Activated naive CD4-positive, alpha-beta T cell treated with anti-CD3 and anti-CD28 coated beads for 36 hours (primary cell): ENCODE measurements around the gene CPN1. TPM values are rescaled to one million over a fixed set of nuclear protein-coding genes. Genes with fewer than 3 reads are reported as not detected.

Source experiments
- CTCF ChIA-PET: fragments of 350-600 bp; sonication (Branson Sonifier 250); formaldehyde crosslinking; loops from one replicate; lab custom pipeline; 2021; ENCODE audit warnings: antibody characterized with exemption; lab: Charles Lee
- DNase-seq: peaks from one replicate; pipeline ENCODE4 v3.0.0-alpha.2; 2020
- H3K27ac Mint-ChIP-seq: one replicate; pipeline ENCODE4 v1.8.0; 2021; ENCODE audit warnings: mild to moderate bottlenecking, mixed read lengths
- H3K27me3 Mint-ChIP-seq: one replicate; pipeline ENCODE4 v1.8.0; 2021; ENCODE audit warnings: low read depth, mixed read lengths
- H3K36me3 Mint-ChIP-seq: one replicate; pipeline ENCODE4 v1.8.0; 2021; ENCODE audit warnings: low read depth, mixed read lengths
- H3K4me1 Mint-ChIP-seq: one replicate; pipeline ENCODE4 v1.8.0; 2021; ENCODE audit warnings: low read depth, mixed read lengths
- H3K4me3 Mint-ChIP-seq: one replicate; pipeline ENCODE4 v1.8.0; 2021; ENCODE audit warnings: mild to moderate bottlenecking, moderate library complexity, mixed read lengths
- H3K9me3 Mint-ChIP-seq: one replicate; pipeline ENCODE4 v1.8.0; 2021; ENCODE audit warnings: mixed read lengths
- intact Hi-C: fragments of 100-400 bp; cut with micrococcal nuclease; formaldehyde crosslinking; loops from one replicate; pipeline ENCODE4 v1.15.1; 2023
- total RNA-seq, 2 experiments: library from RNA; stranded (reverse); gene quantifications; one replicate each; pipeline ENCODE4 v1.2.3, GENCODE V29; 2021

CPN1 gene
- total RNA-seq, 2 experiments from 2014 or later, result not detected

DNA sequence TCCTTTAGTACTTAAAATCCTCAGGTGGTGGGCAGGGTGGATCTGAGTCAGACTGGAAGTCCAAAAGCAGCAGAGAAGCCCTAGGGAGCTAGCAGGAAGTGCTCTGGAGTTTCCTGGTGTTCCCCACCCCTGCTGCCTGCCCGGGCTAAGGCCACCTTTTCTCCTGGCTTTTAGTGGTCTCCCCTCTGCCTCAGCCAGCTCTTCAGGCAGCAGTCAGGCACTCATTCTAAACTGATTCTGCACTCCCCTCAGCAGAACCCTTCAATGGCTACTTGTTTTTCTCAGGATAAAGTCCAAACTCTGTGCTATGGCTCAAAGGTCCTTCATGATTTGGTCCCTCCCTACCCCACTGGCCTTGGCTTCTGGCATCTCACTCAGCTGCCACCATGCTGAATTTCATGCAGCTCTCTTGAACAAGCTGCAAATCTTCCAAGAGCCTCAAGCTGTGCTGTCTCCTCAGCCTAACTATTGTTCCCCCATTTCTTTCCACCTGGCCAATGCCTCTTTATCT, 43.1 kb downstream of the CPN1 start:
- no peaks in the 10 kb centered on the region for H3K27me3 Mint-ChIP-seq
- H3K4me3 Mint-ChIP-seq, result no peak overlapping the region
- H3K4me1 Mint-ChIP-seq, result peaks cover under 1% of the 10 kb centered on the region
- no peak overlapping the region for H3K27ac Mint-ChIP-seq
- no peak for DNase-seq
- CTCF ChIA-PET, result no interaction called here
- intact Hi-C loops, result no loop called here
- peaks cover under 1% of the 10 kb centered on the region for H3K9me3 Mint-ChIP-seq
- no peaks in the 10 kb centered on the region for H3K36me3 Mint-ChIP-seq

- no peak for DNase-seq
- no peaks in the 10 kb centered on the region for H3K27me3 Mint-ChIP-seq
These were observed 43.8 kb downstream of the CPN1 start for GRCh38 chr10:100037758-100038315.

DNA sequence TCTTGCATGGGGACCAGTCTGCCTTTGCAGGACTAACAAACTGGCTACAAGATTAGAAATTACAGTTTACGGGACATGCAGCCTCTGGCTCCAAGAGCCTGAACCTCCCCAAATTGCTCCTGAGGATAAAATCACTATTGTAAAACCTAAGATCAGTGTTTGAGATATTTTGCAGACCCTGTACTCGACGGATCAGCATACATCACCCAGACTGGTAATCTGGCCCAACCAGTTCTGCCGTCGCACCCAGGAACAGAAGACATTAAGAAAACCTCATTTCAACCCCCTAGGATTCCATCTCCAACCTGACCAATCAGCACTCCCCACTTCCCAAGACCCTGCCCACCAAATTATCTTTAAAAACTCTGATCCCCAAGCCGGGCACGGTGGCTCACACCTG, 44.8 kb downstream of the CPN1 start:
- H3K4me3 Mint-ChIP-seq, result no peak overlapping the region
- DNase-seq, result no peak

More at GRCh38 chr10:100037758-100038315, 43.8 kb downstream of the CPN1 start:
- peaks cover 3% of the 10 kb centered on the region for H3K9me3 Mint-ChIP-seq
- H3K27ac Mint-ChIP-seq, result no peak overlapping the region
- H3K36me3 Mint-ChIP-seq, result no peaks in the 10 kb centered on the region
- H3K4me3 Mint-ChIP-seq, result no peak overlapping the region
- no peaks in the 10 kb centered on the region for H3K4me1 Mint-ChIP-seq
- CTCF ChIA-PET, result no interaction called here
- intact Hi-C loops, result no loop called here

DNA sequence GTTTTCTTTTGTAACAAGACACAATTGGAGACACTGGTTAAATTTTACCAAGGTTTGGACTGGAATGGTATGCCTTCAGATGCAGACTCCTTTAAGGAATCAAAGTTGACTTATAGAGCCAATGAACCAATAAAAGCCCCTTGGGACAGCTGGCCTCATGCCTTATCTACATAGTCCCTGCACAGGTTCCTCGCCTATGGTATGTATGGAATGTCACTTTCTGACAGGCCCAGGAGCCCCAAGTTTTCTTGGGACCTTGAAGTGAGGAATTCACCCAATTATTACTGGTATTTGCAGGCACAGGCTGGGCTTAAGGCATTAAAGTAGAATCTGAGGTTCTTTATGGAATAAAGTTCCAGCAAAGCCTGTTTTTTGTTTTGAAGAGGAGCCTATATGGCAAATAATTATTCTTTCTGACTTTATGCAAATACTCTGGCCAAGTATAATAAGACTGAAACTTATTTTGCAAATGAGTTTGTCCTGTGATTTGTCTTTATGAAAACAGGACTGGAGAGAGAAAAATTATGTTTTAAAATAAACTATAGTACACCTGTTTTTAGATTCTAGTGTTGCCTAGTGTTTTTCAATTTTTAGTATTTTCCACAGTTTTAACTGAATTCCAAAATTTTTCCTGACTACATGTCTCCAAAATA, 47.8 kb downstream of the CPN1 start:
- Mint-ChIP-seq H3K27me3 (no peaks in the 10 kb centered on the region), H3K4me3 (no peak overlapping the region), H3K27ac (no peak overlapping the region), H3K9me3 (peaks cover 3% of the 10 kb centered on the region), H3K36me3 (no peaks in the 10 kb centered on the region), H3K4me1 (no peaks in the 10 kb centered on the region)
- CTCF ChIA-PET, result interaction anchor here (0.7 to 1.9 kb wide), 2 partner anchors 10 to 12 kb away, joined by 5 to 10 read pairs; no protein-coding TSS in a partner anchor
- no peak for DNase-seq
- intact Hi-C loops, result no loop called here

More for the DNA sequence above, 44.8 kb downstream of the CPN1 start:
- Mint-ChIP-seq H3K36me3 (no peaks in the 10 kb centered on the region), H3K27me3 (no peaks in the 10 kb centered on the region), H3K4me1 (no peaks in the 10 kb centered on the region), H3K9me3 (peaks cover 3% of the 10 kb centered on the region), H3K27ac (no peak overlapping the region)
- intact Hi-C loops, result no loop called here
- CTCF ChIA-PET, result no interaction called here

DNA sequence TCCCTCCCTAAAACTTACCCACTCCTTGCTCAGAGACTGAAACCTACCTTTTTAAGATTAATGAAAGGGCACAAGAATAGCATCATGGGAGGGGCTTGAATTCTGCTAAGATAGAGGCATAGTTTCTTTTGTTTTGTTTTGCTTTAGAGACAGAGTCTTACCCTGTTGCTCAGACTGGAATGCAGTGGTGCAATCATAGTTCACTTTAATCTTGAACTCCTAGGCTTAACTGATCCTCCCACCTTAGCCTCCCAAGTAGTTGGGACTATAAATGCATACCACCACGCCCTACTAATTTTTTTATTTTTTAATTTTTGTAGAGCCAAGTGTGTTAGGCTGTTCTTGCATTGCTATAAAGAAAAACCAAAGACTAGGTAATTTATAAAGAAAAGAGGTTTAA, 54.3 kb downstream of the CPN1 start:
- CTCF ChIA-PET, result no interaction called here
- DNase-seq, result no peak
- Mint-ChIP-seq H3K36me3 (no peaks in the 10 kb centered on the region), H3K9me3 (peaks cover 3% of the 10 kb centered on the region), H3K4me3 (no peak overlapping the region), H3K27me3 (peaks cover 1% of the 10 kb centered on the region), H3K27ac (no peak overlapping the region), H3K4me1 (no peaks in the 10 kb centered on the region)
- intact Hi-C loops, result no loop called here

- intact Hi-C loops, result no loop called here
- H3K4me1 Mint-ChIP-seq, result no peaks in the 10 kb centered on the region
- CTCF ChIA-PET, result interaction anchor here (1.5 to 1.9 kb wide), 2 partner anchors 20 to 180 kb away, joined by 4 to 7 read pairs; no protein-coding TSS in a partner anchor
- no peak overlapping the region for H3K4me3 Mint-ChIP-seq
- H3K9me3 Mint-ChIP-seq, result peaks cover 3% of the 10 kb centered on the region
- H3K36me3 Mint-ChIP-seq, result no peaks in the 10 kb centered on the region
- DNase-seq, result no peak
- H3K27ac Mint-ChIP-seq, result no peak overlapping the region
- peaks cover 3% of the 10 kb centered on the region for H3K27me3 Mint-ChIP-seq
These were observed 56.1 kb downstream of the CPN1 start for GRCh38 chr10:100025576-100025975.

GRCh38 chr10:100024748-100025147, 56.9 kb downstream of the CPN1 start:
- H3K9me3 Mint-ChIP-seq, result peaks cover 3% of the 10 kb centered on the region
- no peaks in the 10 kb centered on the region for H3K36me3 Mint-ChIP-seq
- CTCF ChIA-PET, result interaction anchor here (1.5 to 1.9 kb wide), 2 partner anchors 21 to 179 kb away, joined by 4 to 7 read pairs; no protein-coding TSS in a partner anchor
- no peak for DNase-seq
- H3K4me3 Mint-ChIP-seq, result no peak overlapping the region
- H3K4me1 Mint-ChIP-seq, result peaks cover 7% of the 10 kb centered on the region
- H3K27ac Mint-ChIP-seq, result no peak overlapping the region
- H3K27me3 Mint-ChIP-seq, result peaks cover 3% of the 10 kb centered on the region
- intact Hi-C loops, result no loop called here

DNA sequence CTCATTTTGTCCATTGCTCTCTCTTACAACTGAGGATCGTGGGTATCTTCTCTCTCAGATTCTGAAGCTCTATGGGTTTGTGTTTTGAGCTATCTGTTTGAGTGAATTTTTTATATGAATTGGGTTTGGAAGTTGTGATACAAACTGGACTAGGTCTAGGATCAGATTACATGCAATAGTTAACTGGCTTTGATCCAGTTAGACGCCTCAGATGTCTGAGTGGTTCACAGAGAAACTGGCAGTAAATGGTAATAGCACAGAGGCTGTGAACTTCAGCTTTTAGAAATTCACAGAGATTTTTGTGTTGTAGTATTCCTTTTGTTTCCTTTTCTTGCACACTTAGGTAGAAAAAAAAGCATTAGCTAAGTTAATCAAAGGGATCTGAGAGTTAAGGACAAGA, 59.3 kb downstream of the CPN1 start:
- H3K27me3 Mint-ChIP-seq, result peaks cover 5% of the 10 kb centered on the region
- DNase-seq, result no peak

DNA sequence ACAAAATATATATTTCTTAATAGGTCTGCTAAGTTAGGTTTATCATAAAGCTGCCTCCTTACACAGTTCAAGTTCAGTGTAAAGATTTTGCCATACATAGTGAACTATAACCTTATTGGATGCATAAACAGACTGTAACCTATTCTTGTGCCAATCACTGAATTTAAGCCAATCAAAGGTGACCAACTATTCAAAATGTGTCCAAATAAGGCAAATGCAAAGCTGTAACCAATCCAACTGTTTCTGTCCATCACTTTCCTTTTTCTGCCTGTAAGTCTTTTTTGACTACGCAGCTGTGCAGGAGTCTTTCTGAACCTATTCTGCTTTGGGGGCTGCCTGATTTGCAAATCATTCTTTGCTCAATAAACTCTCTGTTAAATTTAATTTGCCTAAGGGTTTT, 60.3 kb downstream of the CPN1 start:
- CTCF ChIA-PET, result interaction anchor here (0.9 to 2.1 kb wide), 4 partner anchors 24 to 176 kb away, joined by 4 to 7 read pairs (median 4); no protein-coding TSS in a partner anchor
- peaks cover 5% of the 10 kb centered on the region for H3K27me3 Mint-ChIP-seq
- H3K36me3 Mint-ChIP-seq, result no peaks in the 10 kb centered on the region
- H3K9me3 Mint-ChIP-seq, result no peaks in the 10 kb centered on the region
- no peak overlapping the region for H3K4me3 Mint-ChIP-seq
- peaks cover 7% of the 10 kb centered on the region for H3K4me1 Mint-ChIP-seq
- intact Hi-C loops, result no loop called here
- no peak for DNase-seq
- H3K27ac Mint-ChIP-seq, result no peak overlapping the region

More for the DNA sequence above, 59.3 kb downstream of the CPN1 start:
- CTCF ChIA-PET, result interaction anchor here (1.3 to 1.5 kb wide), 3 partner anchors 9 to 152 kb away, joined by 3 to 6 read pairs (median 4); no protein-coding TSS in a partner anchor
- no peaks in the 10 kb centered on the region for H3K9me3 Mint-ChIP-seq
- H3K27ac Mint-ChIP-seq, result no peak overlapping the region
- H3K4me3 Mint-ChIP-seq, result no peak overlapping the region
- H3K4me1 Mint-ChIP-seq, result peaks cover 7% of the 10 kb centered on the region
- H3K36me3 Mint-ChIP-seq, result no peaks in the 10 kb centered on the region
- intact Hi-C loops, result no loop called here

DNA sequence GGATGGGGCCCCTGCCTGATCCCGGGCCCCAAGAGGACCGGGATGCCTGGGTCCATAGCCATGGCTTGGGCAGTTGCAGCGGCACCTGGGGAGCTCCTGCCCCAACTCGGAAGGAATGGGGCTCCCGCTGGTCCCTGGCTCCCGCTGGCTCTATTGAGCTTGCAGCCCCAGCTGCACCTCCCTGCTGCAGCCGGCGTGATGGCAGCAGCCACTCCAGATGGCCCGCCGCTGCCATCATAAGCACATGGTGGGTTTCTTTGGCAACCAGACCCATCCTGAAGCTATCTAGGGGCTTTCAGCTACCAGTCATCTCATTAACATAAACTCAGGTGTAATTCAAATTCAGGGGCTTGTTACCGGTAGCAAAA, 60.8 kb downstream of the CPN1 start:
- intact Hi-C loops, result no loop called here
- no peak for DNase-seq
- Mint-ChIP-seq H3K27ac (no peak overlapping the region), H3K9me3 (no peaks in the 10 kb centered on the region), H3K27me3 (peaks cover 5% of the 10 kb centered on the region), H3K4me1 (peaks cover 7% of the 10 kb centered on the region), H3K36me3 (no peaks in the 10 kb centered on the region), H3K4me3 (no peak overlapping the region)
- CTCF ChIA-PET, result interaction anchor here (1.1 to 2.1 kb wide), 3 partner anchors 25 to 175 kb away, joined by 4 to 7 read pairs (median 4); no protein-coding TSS in a partner anchor

DNA sequence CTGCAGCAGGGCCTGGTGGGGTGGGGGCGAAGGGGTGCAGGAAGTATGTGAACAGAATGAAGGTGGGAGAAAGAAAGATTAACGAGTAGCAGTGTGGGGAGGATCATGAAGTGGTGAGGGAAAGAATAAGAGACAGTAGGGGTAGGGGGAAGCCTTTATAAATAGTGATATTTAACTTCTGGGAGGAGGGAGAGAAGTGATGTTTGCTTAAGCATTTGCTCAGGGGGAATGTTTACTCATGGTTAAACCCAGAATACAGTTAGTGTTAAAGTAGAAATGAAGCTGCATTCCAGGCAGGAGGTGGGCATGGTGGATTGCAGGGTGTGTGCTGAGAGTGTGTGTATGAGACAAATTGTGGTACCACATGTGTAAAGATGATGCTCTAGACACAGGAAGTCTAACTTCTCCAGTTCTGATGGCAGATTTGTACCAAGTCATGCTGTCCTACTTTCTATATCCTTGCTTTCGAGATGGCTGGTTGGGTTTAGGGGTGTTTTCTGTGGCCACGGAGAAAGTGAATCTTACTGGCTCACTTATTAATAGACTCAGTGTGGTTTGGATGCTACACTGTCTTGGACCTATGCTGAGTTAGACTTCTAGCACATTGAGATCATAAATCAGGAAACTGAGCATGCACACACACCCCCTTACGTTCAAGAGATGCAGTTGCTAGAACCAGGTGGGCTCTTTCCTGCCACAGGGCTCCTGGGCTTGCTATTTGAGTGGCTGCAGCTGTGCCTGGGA, 61.4 kb downstream of the CPN1 start:
- Mint-ChIP-seq H3K4me1 (peaks cover 7% of the 10 kb centered on the region), H3K4me3 (no peak overlapping the region), H3K36me3 (no peaks in the 10 kb centered on the region), H3K9me3 (no peaks in the 10 kb centered on the region), H3K27me3 (peaks cover 5% of the 10 kb centered on the region), H3K27ac (no peak overlapping the region)
- CTCF ChIA-PET, result interaction anchor here (1.1 to 2.1 kb wide), 2 partner anchors 26 to 175 kb away, joined by 4 to 7 read pairs; no protein-coding TSS in a partner anchor
- DNase-seq, result peak; percentile 19
- intact Hi-C loops, result no loop called here

DNA sequence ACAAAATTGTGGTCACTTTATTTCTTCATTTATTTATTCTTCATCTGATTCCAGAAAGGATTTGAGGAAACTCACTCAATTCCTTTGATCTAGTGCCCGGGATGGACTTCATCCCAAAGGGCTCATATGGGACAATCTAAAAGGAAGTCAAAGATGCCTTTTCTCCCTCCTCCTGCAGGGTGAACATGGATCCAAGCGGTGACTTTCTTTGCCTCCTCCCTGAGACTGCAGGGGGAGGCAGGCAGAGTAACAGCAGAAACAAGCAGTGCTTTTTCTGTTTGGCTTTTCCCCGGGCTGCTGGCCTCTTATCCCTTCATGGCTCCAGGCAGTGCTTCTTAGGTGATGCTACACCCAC, 61.9 kb downstream of the CPN1 start:
- no peak overlapping the region for H3K27ac Mint-ChIP-seq
- CTCF ChIA-PET, result interaction anchor here (2.1 kb wide), 1 partner anchor 174 kb away, joined by 7 read pairs; no protein-coding TSS in a partner anchor
- no peak for DNase-seq
- H3K36me3 Mint-ChIP-seq, result no peaks in the 10 kb centered on the region
- intact Hi-C loops, result no loop called here
- H3K4me3 Mint-ChIP-seq, result no peak overlapping the region
- no peaks in the 10 kb centered on the region for H3K9me3 Mint-ChIP-seq
- peaks cover 5% of the 10 kb centered on the region for H3K27me3 Mint-ChIP-seq
- H3K4me1 Mint-ChIP-seq, result peaks cover 7% of the 10 kb centered on the region
